Suprapubic skin (tissue), 3 donors: ENCODE measurements around the gene EIPR1.
"Not testable (repeated sequence)": the region's sequence is repeated elsewhere in the genome, so short reads cannot be mapped to it uniquely, and the experiment has no call there.

Experiments used
- POLR2AphosphoS5 ChIP-seq, 3 donors: sonication (generic); formaldehyde crosslinking; IDR thresholded peaks; one replicate each; pipeline ENCODE4 v1.6.1; 2017; ENCODE audit warnings: antibody characterized with exemption in 3 of 3
- TF ChIP-seq, protein P1 (sequence below), 2 donors: fragments of 200-600 bp in 1 of 2; fragments of 450-650 bp in 1 of 2; sonication (generic) in 1 of 2; IDR thresholded peaks; one replicate each; pipeline ENCODE4 v1.5.1; 2016 to 2019; ENCODE audit warnings: antibody characterized with exemption in 2 of 2, mild to moderate bottlenecking in 1 of 2, moderate library complexity in 1 of 2

DNA sequence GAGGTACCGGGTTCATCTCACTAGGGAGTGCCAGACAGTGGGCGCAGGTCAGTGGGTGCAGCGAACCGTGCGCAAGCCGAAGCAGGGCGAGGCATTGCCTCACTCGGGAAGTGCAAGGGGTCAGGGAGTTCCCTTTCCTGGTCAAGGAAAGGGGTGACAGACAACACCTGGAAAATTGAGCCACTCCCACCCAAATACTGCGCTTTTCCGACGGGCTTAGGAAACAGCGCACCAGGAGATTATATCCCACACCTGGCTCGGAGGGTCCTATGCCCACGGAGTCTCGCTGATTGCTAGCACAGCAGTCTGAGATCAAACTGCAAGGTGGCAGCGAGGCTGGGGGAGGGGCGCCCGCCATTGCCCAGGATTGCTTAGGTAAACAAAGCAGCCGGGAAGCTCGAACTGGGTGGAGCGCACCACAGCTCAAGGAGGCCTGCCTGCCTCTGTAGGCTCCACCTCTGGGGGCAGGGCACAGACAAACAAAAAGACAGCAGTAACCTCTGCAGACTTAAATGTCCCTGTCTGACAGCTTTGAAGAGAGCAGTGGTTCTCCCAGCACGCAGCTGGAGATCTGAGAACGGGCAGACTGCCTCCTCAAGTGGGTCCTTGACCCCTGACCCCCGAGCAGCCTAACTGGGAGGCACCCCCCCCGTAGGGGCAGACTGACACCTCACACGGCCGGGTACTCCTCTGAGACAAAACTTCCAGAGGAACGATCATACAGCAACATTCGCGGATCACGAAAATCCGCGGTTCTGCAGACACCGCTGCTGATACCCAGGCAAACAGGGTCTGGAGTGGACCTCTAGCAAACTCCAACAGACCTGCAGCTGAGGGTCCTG, 8.1 kb downstream of the EIPR1 start:
- TF ChIP-seq, protein P1, sequence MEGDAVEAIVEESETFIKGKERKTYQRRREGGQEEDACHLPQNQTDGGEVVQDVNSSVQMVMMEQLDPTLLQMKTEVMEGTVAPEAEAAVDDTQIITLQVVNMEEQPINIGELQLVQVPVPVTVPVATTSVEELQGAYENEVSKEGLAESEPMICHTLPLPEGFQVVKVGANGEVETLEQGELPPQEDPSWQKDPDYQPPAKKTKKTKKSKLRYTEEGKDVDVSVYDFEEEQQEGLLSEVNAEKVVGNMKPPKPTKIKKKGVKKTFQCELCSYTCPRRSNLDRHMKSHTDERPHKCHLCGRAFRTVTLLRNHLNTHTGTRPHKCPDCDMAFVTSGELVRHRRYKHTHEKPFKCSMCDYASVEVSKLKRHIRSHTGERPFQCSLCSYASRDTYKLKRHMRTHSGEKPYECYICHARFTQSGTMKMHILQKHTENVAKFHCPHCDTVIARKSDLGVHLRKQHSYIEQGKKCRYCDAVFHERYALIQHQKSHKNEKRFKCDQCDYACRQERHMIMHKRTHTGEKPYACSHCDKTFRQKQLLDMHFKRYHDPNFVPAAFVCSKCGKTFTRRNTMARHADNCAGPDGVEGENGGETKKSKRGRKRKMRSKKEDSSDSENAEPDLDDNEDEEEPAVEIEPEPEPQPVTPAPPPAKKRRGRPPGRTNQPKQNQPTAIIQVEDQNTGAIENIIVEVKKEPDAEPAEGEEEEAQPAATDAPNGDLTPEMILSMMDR (IDR thresholded peaks at IDR 0.05), result not testable (repeated sequence)
- not testable (repeated sequence) for TF ChIP-seq POLR2AphosphoS5 (IDR thresholded peaks at IDR 0.05)
